ENCODE measurements around the gene NEDD4. TPM values are rescaled to one million over a fixed set of nuclear protein-coding genes. Genes with fewer than 3 reads are reported as not detected.

Gene NEDD4
- total RNA-seq, 2 experiments from 2014 or later: 2.6 to 2.7 TPM

DNA sequence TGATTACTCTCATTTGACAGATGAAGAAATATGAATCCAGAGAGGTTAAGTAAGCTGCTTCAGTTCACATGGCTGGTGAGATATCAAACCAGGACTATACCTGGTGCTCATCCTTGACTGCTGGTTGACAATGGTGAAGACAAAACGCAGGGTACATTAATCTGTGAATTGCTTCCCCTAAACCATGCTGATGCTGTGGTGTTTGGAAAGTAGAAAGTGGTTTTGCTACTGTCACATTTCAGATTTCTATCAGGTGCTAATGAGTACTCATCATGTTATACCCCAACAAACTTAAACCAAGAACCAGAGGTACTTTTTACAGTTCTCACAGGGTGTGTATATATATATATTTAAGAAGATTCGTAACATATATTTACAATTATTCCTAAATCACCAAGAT lies 165.5 kb downstream of the NEDD4 start:
- Mint-ChIP-seq H3K4me3 (no peak overlapping the region), H3K27ac (no peak overlapping the region), H3K27me3 (no peaks in the 10 kb centered on the region), H3K36me3 (ENCODE audit: low read depth) (no peaks in the 10 kb centered on the region), H3K9me3 (no peaks in the 10 kb centered on the region), H3K4me1 (ENCODE audit: low read depth) (peaks cover 9% of the 10 kb centered on the region)
- no peak for TF ChIP-seq CTCF (IDR thresholded peaks at IDR 0.05)
- intact Hi-C loops (cut with DNase I, micrococcal nuclease): no loop called here
- Histone ChIP-seq H3K27ac (ENCODE audit: low read depth in 1 of 2, low read length in 2 of 2) (no peak overlapping the region), H3K4me1 (ENCODE audit: insufficient read depth, low read length) (peaks cover 5% of the 10 kb centered on the region), H3K9me3 (ENCODE audit: control insufficient read depth in 1 of 2, insufficient read depth in 1 of 2, low read length in 2 of 2) (no peaks in the 10 kb centered on the region), H3K36me3 (ENCODE audit: insufficient read depth, low read length) (no peaks in the 10 kb centered on the region), H3K27me3 (ENCODE audit: control insufficient read depth in 1 of 2, insufficient read depth in 2 of 2, low read length in 2 of 2) (no peaks in the 10 kb centered on the region), H3K4me3 (ENCODE audit: low read length) (no peak overlapping the region)
- ATAC-seq (ENCODE audit: poor library complexity): no peak
- CTCF ChIA-PET: no interaction called here
- DNase-seq: no peak
- POLR2A ChIA-PET: no interaction called here

- Mint-ChIP-seq H3K4me3 (no peak overlapping the region), H3K27me3 (no peaks in the 10 kb centered on the region), H3K36me3 (ENCODE audit: low read depth) (no peaks in the 10 kb centered on the region), H3K4me1 (ENCODE audit: low read depth) (peaks cover 9% of the 10 kb centered on the region), H3K27ac (no peak overlapping the region), H3K9me3 (no peaks in the 10 kb centered on the region)
- intact Hi-C loops (cut with DNase I, micrococcal nuclease): no loop called here
- no peaks in the 10 kb centered on the region for H3K36me3 ChIP-seq (ENCODE audit: insufficient read depth, low read length)
- ChIA-PET POLR2A (no interaction called here), CTCF (no interaction called here)
- no peak overlapping the region for H3K4me3 ChIP-seq (ENCODE audit: low read length)
- ATAC-seq (ENCODE audit: poor library complexity) (no peak), DNase-seq (no peak)
- peaks cover 5% of the 10 kb centered on the region for H3K4me1 ChIP-seq (ENCODE audit: insufficient read depth, low read length)
- H3K27ac ChIP-seq (ENCODE audit: low read depth in 1 of 2, low read length in 2 of 2): no peak overlapping the region
- H3K9me3 ChIP-seq (ENCODE audit: control insufficient read depth in 1 of 2, insufficient read depth in 1 of 2, low read length in 2 of 2): no peaks in the 10 kb centered on the region
- no peak for TF ChIP-seq CTCF (IDR thresholded peaks at IDR 0.05)
- no peaks in the 10 kb centered on the region for H3K27me3 ChIP-seq (ENCODE audit: control insufficient read depth in 1 of 2, insufficient read depth in 2 of 2, low read length in 2 of 2)
These were observed 166.2 kb downstream of the NEDD4 start for GRCh38 chr15:55827204-55827603.

DNA sequence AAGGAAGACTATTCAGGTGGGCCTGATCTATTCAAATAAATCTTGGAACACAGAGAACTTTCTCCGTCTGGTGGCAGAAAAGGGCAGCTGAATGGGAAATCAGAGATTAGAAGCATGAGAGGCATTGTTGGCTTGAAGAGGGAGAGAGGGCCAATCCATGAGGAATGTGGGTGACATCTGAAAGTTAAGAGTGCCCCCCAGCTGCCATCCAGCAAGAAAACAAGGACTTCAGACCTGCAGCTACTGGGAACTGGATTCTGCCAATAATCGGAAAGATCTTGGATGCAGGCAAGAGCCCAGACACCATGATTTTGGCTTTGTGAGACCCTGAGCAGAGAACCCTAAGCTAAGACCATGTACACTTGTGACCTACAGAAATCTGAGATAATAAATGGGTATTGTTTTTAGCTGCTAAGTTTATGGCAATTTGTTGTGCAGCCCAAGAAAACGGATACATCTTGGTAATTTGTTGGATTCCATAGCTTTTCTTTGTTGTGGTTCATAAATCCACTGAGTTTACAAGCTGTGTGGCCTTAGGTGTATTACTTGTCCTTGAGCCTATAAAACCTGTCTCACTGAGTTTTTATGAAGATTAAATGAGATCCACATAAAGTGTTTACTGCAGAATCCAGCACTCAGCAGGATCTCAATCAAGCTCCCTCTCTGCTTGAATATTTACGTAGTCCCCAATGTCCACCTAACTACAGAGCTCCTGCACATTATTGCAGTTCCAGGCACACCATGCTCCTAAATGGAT lies 168.4 kb downstream of the NEDD4 start:
- POLR2A ChIA-PET: interaction anchor here (0.6 kb wide), 1 partner anchor 193 kb away, joined by 3 read pairs; no protein-coding TSS in a partner anchor

More for the DNA sequence above, 168.4 kb downstream of the NEDD4 start:
- DNase-seq (no peak), ATAC-seq (ENCODE audit: poor library complexity) (no peak)
- H3K36me3 Mint-ChIP-seq (ENCODE audit: low read depth): no peaks in the 10 kb centered on the region
- H3K4me1 Mint-ChIP-seq (ENCODE audit: low read depth): peaks cover 6% of the 10 kb centered on the region
- H3K27ac Mint-ChIP-seq: no peak overlapping the region
- no peaks in the 10 kb centered on the region for H3K9me3 ChIP-seq (ENCODE audit: control insufficient read depth in 1 of 2, insufficient read depth in 1 of 2, low read length in 2 of 2)
- intact Hi-C loops (cut with DNase I, micrococcal nuclease): no loop called here
- H3K27me3 Mint-ChIP-seq: no peaks in the 10 kb centered on the region
- no peak overlapping the region for H3K27ac ChIP-seq (ENCODE audit: low read depth in 1 of 2, low read length in 2 of 2)
- no peak overlapping the region for H3K4me3 Mint-ChIP-seq
- no peak for TF ChIP-seq CTCF (IDR thresholded peaks at IDR 0.05)
- H3K27me3 ChIP-seq (ENCODE audit: control insufficient read depth in 1 of 2, insufficient read depth in 2 of 2, low read length in 2 of 2): no peaks in the 10 kb centered on the region
- no peak overlapping the region for H3K4me3 ChIP-seq (ENCODE audit: low read length)
- CTCF ChIA-PET: no interaction called here
- no peaks in the 10 kb centered on the region for H3K9me3 Mint-ChIP-seq
- peaks cover 2% of the 10 kb centered on the region for H3K4me1 ChIP-seq (ENCODE audit: insufficient read depth, low read length)
- no peaks in the 10 kb centered on the region for H3K36me3 ChIP-seq (ENCODE audit: insufficient read depth, low read length)

Data from CD4-positive, alpha-beta T cell (primary cell).